Nephron (organoid): ENCODE results near the gene RGS9BP.

Experiments
- H3K27ac Mint-ChIP-seq, 3 experiments: 2 replicates each; pipeline ENCODE4 v1.8.0; 2020; ENCODE audit warnings: mixed read lengths in 3 of 3, mild to moderate bottlenecking in 2 of 3, moderate library complexity in 1 of 3
- H3K27me3 Mint-ChIP-seq: 2 replicates; pipeline ENCODE4 v1.8.0; 2021; ENCODE audit warnings: low read depth, mild to moderate bottlenecking, moderate library complexity, mixed read lengths
- H3K36me3 Mint-ChIP-seq: 2 replicates; pipeline ENCODE4 v1.8.0; 2020; ENCODE audit warnings: low read depth, mixed read lengths
- H3K4me1 Mint-ChIP-seq: 2 replicates; pipeline ENCODE4 v1.8.0; 2020; ENCODE audit warnings: mixed read lengths
- H3K4me3 Mint-ChIP-seq, 3 experiments: 2 replicates each; pipeline ENCODE4 v1.8.0; 2020; ENCODE audit warnings: mild to moderate bottlenecking in 3 of 3, mixed read lengths in 3 of 3, moderate library complexity in 2 of 3
- H3K9me3 Mint-ChIP-seq: 2 replicates; pipeline ENCODE4 v1.8.0; 2020; ENCODE audit warnings: mixed read lengths
- TF ChIP-seq, protein P1 (sequence below), 3 experiments: fragments of 200-600 bp; sonication (generic); IDR thresholded peaks; one replicate each; pipeline ENCODE4 v1.5.0; 2021; ENCODE audit warnings: antibody characterized with exemption in 3 of 3; ENCODE audit not compliant: unreplicated experiment in 3 of 3

The RGS9BP gene

DNA sequence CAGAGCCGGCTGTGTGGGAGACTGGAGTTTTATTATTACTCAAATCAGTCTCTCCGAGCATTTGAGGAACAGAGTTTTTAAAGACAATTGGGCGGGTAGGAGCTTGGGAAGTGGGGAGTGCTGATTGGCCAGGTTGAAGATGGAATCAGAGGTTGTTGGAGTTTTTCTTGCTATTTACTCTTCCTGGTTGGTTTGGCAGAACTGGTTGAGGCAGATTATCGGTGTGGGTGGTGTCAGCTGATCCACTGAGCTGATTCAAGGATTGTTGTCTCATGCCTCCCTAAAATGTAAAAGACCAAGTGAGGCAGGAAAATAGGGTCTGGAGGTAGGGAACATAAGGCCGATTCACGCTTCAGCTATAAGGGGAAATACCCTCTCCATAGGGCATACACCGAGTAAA lies 42.6 kb downstream of the RGS9BP start:
- Mint-ChIP-seq H3K27me3 (no peaks in the 10 kb centered on the region), H3K9me3 (peaks cover 2% of the 10 kb centered on the region), H3K36me3 (peaks cover 27% of the 10 kb centered on the region), H3K4me1 (no peaks in the 10 kb centered on the region), H3K4me3 (no peak overlapping the region), H3K27ac (no peak overlapping the region)
- TF ChIP-seq, protein P1, sequence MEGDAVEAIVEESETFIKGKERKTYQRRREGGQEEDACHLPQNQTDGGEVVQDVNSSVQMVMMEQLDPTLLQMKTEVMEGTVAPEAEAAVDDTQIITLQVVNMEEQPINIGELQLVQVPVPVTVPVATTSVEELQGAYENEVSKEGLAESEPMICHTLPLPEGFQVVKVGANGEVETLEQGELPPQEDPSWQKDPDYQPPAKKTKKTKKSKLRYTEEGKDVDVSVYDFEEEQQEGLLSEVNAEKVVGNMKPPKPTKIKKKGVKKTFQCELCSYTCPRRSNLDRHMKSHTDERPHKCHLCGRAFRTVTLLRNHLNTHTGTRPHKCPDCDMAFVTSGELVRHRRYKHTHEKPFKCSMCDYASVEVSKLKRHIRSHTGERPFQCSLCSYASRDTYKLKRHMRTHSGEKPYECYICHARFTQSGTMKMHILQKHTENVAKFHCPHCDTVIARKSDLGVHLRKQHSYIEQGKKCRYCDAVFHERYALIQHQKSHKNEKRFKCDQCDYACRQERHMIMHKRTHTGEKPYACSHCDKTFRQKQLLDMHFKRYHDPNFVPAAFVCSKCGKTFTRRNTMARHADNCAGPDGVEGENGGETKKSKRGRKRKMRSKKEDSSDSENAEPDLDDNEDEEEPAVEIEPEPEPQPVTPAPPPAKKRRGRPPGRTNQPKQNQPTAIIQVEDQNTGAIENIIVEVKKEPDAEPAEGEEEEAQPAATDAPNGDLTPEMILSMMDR (IDR thresholded peaks at IDR 0.05; ENCODE audit: unreplicated experiment in 3 of 3): no peak

GRCh38 chr19:32719611-32720059 lies 44.0 kb downstream of the RGS9BP start, which contains the start of gene TDRD12:
Gene TDRD12, plus strand, starts transcription at chr19:32719767. Its CDS starts 306 bp downstream, at chr19:32720073.
- no peak within 1 kb of the TSS for H3K4me3 Mint-ChIP-seq
- H3K27me3 Mint-ChIP-seq: no peaks in the 10 kb centered on the region
- TF ChIP-seq, protein P1 (IDR thresholded peaks at IDR 0.05; ENCODE audit: unreplicated experiment in 3 of 3): no peak
- H3K36me3 Mint-ChIP-seq: peaks cover 16% of the 10 kb centered on the region
- H3K9me3 Mint-ChIP-seq: peaks cover 2% of the 10 kb centered on the region
- no peak within 1 kb of the TSS for H3K27ac Mint-ChIP-seq
- no peaks in the 10 kb centered on the region for H3K4me1 Mint-ChIP-seq

- Mint-ChIP-seq H3K4me1 (no peaks in the 10 kb centered on the region), H3K9me3 (peaks cover 2% of the 10 kb centered on the region), H3K27me3 (no peaks in the 10 kb centered on the region), H3K27ac (no peak overlapping the region), H3K36me3 (peaks cover 9% of the 10 kb centered on the region), H3K4me3 (no peak overlapping the region)
- TF ChIP-seq, protein P1 (IDR thresholded peaks at IDR 0.05; ENCODE audit: unreplicated experiment in 3 of 3): no peak
Observed at GRCh38 chr19:32720216-32720935, 44.7 kb downstream of the RGS9BP start.

- H3K4me1 Mint-ChIP-seq: no peaks in the 10 kb centered on the region
- H3K27ac Mint-ChIP-seq: no peak overlapping the region
- peaks cover 8% of the 10 kb centered on the region for H3K36me3 Mint-ChIP-seq
- H3K27me3 Mint-ChIP-seq: no peaks in the 10 kb centered on the region
- TF ChIP-seq, protein P1 (IDR thresholded peaks at IDR 0.05; ENCODE audit: unreplicated experiment in 3 of 3): no peak
- peaks cover 2% of the 10 kb centered on the region for H3K9me3 Mint-ChIP-seq
- H3K4me3 Mint-ChIP-seq: no peak overlapping the region
Observed at GRCh38 chr19:32720936-32721250, 45.2 kb downstream of the RGS9BP start.
